ENCODE measurements around the gene MRPL58.
A peak's percentile ranks its signal among the peaks of the same experiment; 100 is the strongest.

MRPL58 gene

DNA sequence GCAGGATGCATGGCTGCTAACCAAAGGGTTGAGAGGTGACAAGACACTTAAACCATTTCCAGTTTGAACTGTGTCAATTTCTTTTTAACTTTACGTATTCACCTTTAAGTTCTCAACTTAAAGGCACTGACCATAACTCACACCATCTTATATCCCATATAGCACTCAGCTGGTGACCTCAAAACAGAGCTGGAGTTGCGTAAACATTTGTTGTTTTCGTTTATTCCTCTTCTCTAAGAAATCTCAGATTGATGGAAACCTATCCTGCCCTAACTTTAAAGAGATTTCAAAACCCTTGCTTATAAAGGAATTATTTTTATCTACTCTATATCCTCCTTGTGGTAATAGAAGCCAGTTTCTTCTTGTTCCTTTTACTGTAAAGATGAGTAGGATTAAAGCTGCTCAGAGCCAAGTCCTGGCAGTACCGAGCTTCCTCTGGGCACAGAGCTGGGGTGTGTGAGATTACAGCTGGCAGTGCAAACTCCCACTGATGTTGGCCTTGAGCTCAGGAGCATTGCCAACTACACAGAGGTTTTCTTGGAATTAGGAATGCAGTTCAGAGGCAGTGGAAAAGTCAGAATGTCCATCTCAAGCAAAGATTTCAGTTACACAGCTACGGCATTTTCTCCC, 35.9 kb downstream of the MRPL58 start:
- FAIRE-seq, result no peak

DNA sequence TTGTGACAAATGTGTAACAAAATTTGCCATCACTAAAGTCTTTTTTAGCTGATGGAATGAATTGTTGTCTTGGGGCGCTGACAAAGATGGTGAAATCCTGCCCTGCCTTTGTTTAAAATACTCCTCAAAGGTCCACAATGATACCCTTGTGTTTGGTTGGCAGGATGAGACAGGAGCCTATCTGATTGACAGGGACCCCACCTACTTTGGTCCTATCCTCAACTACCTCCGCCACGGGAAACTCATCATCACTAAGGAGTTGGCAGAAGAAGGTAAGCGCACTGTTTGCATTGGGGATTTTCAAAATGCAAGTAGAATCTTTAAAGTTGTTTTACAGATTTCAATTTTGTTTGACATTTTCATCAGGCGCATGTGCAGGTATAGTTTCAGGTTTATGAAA, 36.6 kb downstream of the MRPL58 start:
- no peak for FAIRE-seq

- no peak for FAIRE-seq
Measured at GRCh38 chr17:75049706-75050105, 37.2 kb downstream of the MRPL58 start.

DNA sequence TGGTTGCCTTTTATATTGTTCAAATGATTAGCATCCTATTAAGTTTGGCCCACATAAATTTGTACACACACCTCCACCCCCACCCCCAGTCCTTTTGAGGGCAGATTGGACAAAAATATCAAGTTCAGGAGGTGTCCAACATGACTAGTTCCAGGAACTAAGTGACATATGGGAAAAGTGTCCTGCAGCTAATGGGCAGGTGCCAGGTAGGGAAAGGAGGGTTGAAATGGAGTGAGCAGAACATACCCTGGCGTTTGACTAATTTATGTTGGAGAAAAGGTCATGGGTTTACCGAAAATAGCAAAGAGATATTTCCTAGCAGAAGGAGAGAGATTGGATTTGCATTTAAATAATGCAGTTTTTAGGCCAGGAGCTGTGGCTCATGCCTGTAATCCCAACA, 39.5 kb downstream of the MRPL58 start:
- no peak for FAIRE-seq

- peak; percentile 82 for FAIRE-seq
Measured at GRCh38 chr17:75059369-75060345, 47.2 kb downstream of the MRPL58 start.

DNA sequence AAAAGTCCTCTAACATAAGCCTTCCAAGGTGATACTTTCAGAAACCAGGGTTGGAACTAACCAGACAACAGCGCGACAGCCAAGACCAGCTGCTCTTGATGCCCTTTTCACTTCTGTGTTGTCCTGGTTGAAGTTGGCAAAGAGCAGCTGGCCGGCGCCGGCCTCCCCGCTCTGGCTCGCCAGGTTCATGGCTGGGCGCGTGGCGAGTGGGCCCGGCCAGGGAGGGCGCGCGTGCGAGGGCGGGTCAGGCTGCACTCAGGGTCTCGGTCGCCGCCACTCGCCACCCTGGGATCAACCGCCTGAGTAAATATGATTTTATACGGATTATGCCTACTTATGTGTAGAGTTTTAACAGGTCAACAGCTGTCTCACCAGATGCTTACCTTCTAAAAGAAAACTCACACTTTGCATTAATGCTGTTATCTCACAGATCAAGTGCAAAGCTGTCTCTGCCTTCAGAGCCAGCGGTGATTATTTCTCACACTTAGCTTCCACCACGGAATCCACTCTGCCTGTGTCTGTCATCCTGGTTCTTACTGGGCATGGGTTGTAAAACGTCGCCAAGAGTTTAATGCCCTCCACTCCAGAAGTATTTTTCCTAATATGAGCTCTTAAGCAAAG, 48.1 kb downstream of the MRPL58 start:
- no peak for FAIRE-seq

DNA sequence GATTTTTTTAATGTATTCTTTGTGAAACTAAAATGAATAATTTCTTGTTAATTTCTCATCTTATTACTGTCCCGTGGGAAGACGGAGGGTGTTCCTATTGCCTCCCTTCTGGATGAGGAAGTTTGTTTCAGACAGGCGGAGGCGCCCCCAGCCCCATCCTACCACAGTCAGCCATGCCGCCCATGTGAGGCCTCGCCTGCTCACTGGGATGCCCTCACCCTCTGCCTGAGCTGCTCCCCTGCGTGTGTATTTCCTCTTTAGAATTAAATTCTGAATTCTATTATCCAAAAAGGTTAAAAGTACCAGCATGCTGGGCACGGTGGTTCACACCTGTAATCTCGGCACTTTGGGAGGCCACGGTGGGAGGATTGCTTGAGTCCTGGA, 48.6 kb downstream of the MRPL58 start:
- no peak for FAIRE-seq

DNA sequence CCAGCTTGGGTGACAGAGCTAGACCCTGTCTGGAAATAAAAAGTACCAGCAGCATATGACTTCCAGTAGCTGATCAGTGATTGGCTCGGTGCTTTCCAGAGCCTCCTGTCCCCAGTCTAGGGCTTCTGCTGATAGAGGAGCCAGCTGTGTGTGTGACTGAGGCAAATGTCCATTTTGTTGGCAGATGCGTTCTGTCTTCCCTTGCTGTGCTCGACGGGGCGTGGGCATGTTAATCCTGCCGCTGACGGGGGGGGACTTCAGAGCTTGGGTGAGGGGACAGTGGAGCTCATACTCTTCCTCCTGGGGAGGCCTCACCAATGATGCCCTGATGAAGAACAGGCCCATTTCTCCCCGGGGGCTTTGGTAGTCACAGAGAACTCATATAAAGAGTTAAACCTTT, 49.1 kb downstream of the MRPL58 start:
- no peak for FAIRE-seq

DNA sequence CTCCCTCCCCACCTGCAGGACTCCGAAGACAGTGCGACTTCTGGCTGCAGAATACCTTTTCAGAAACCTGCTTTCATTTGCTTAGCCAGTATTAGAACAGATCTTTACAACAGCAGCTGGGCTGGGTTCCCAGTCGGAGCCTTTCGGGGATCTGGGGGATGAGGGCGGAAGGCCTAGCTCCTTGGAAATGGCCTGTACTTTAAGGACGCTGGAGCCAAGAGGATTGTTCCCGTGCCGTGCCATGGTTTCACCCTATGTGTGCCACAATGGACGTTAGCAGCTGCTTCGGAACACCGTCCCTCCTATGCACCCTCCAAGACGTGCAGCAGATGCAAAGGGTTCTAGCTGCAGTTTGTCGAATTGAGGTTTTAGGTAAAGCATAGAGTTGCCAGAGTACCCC, 50.7 kb downstream of the MRPL58 start:
- no peak for FAIRE-seq

DNA sequence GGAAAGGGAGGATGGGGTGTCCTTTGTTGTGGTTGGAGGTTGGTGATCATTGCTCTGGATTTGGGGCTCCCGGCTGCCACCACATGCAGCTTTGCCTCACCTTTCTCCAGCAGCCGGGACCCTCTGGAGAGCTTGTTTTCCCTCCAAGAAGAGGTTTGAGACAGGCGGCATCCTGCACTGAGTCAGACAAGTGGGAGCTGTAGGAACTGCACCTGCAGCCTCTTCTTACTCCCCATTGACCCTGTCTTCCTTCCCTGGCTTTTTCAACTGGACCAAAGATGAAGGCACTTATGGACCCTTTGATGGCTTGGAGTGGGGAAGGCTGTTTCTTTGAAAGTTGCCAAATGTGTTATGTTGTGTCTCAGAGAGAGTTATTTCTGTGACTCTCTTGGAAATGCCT, 51.2 kb downstream of the MRPL58 start:
- no peak for FAIRE-seq

DNA sequence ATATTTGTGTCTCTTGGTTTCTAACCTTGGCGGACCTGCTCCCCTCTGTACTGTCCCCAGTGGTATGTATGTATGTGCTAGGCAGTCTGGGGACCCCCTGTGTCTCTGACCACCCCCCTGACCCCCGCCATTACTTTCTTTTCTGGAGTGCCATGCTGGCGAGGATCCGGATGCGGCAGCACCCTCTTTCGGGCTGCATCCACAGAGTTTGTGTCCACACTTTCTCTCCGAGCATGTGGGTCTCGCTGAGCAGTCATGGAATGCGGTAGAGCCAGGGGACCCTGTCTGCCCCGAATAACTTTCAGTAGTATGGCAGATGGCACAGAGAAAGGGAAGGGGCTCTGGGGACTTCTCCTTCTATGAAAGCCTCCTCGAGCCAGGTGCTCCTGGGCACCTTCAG, 51.6 kb downstream of the MRPL58 start:
- FAIRE-seq, result no peak

DNA sequence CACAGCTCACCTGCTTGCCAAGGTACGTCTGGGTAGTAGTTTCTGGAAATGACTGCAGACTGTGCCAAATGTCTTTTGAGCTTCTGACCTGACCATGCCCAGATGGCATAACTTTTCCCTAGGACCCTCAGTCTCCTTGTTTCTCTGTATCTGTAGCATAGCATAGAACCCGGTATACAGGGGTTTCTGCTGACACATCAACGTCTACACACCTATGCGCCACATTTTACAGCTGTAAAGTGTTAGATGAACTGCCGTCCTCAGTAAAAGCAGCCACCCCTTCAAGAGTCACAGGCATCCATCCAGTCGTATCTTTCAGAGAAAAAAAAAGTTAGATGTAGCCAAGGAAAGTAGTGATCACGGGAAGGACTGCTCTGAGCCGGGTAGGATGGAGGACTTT, 52.0 kb downstream of the MRPL58 start:
- no peak for FAIRE-seq

DNA sequence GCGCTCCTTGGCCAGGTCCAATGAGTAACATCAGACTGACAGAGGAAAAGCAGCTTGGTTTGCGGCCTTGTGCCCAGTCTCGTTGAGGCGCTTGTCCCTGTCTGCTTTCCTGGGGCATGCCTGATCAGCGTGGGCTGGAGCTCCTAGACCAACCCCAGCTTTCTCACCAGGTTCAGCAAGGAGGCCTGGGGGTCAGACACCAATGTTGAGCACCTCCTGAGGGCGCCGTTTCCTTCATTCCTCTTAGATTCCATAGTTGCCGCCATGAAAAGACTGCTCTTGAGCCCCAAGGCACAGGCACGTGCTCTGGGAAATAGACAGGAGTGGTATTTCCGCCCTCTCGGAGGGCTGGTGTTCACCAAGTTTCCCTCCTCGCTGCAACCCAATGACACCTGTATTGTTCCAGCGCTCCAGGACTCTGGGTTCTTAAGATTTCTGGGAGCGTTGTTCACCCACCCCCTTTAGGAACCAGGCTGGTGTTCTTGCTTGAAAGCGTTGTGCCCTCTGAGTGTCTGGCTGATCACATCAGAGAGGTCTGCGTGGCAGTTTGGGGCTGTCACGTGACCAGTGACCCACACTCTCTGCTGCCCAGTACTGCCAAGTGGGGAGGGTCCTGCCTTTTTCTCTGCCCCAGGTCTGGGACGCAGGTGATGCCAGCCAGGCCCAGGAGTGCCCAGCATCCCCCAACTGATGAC, 52.5 kb downstream of the MRPL58 start:
- no peak for FAIRE-seq

- no peak for FAIRE-seq
Measured at GRCh38 chr17:75065562-75066151, 53.2 kb downstream of the MRPL58 start.

DNA sequence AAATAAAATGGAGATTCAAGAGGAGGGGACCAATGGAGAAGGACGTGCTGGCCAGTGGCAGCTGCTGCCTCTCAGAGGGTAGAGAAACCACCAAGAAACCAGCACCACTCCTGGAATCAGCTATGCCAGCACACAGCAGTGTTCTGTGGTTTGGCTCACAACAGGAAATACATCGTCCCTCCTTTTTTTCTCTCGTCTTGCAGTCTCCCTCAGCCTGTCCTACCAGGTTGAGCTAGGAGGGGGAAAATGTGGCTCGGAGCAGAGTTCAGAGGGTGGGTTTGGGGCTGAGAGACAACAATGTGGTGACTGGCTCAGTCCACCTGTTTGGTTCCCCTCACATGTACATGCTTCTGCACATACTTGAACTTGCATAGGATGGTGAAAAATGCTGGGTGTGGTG, 55.4 kb downstream of the MRPL58 start:
- FAIRE-seq, result no peak

GRCh38 chr17:75068750-75069149, 56.3 kb downstream of the MRPL58 start:
- FAIRE-seq, result no peak

GRCh38 chr17:75069783-75070182, 57.3 kb downstream of the MRPL58 start:
- no peak for FAIRE-seq
